Endothelial cell of umbilical vein (primary cell): ENCODE measurements around the gene DCP2. TPM values are rescaled to one million over a fixed set of nuclear protein-coding genes. Genes with fewer than 3 reads are reported as not detected.

Experiments used
- BruUV-seq: library from RNA; stranded (reverse); fragments of 400-500 nt; replicated peaks from 2 replicates; lab custom pipeline; 2021; lab: Mats Ljungman, UMichigan
- CTCF ChIA-PET: fragments of 300-600, 350-600 bp; sonication (Branson Sonifier 250); formaldehyde crosslinking; loops from one replicate; lab custom pipeline; 2021; ENCODE audit warnings: antibody characterized with exemption, inconsistent platforms; lab: Charles Lee
- POLR2A ChIA-PET: fragments of 300-600, 350-600 bp; sonication (Branson Sonifier 250); formaldehyde crosslinking; loops from one replicate; lab custom pipeline; 2021; ENCODE audit warnings: antibody characterized with exemption, inconsistent platforms; lab: Charles Lee
- DNase-seq: peaks from one replicate; pipeline ENCODE4 v3.0.0-alpha.2; 2011; ENCODE audit warnings: low read depth, low spot score
- FAIRE-seq: peaks from 2 replicates; lab custom pipeline; 2011; peaks lifted over from hg19 to GRCh38; lab: Jason Lieb, UNC
- H2AFZ ChIP-seq: 2 replicates; pipeline ENCODE4 v1.6.0; 2012; ENCODE audit warnings: low read depth, low read length, control low read depth, inconsistent platforms
- H3K27ac ChIP-seq: 2 replicates; pipeline ENCODE4 v1.5.1; 2011; ENCODE audit warnings: low read depth, mild to moderate bottlenecking, control low read depth, low read length, moderate library complexity; ENCODE audit not compliant: insufficient read depth
- H3K27me3 ChIP-seq, 2 experiments: 2 replicates each; pipeline versions ENCODE4 v1.6.0 to v1.6.1; 2011; ENCODE audit warnings: low read length in 2 of 2, mixed read lengths in 1 of 2; ENCODE audit not compliant: control insufficient read depth in 2 of 2, insufficient read depth in 2 of 2
- H3K36me3 ChIP-seq, 2 experiments: 2 replicates in 1 of 2; 3 replicates in 1 of 2; pipeline ENCODE4 v1.5.1; 2011; ENCODE audit warnings: low read length in 2 of 2, mild to moderate bottlenecking in 1 of 2, moderate library complexity in 1 of 2; ENCODE audit not compliant: control insufficient read depth in 2 of 2, insufficient read depth in 2 of 2; ENCODE audit errors: extremely low read depth in 1 of 2
- H3K4me1 ChIP-seq: 3 replicates; pipeline ENCODE4 v1.5.1; 2011; ENCODE audit warnings: mild to moderate bottlenecking, low read length; ENCODE audit not compliant: control insufficient read depth, insufficient read depth; ENCODE audit errors: extremely low read depth
- H3K4me2 ChIP-seq: 2 replicates; pipeline ENCODE4 v1.6.1; 2011; ENCODE audit warnings: low read length, control low read depth, mixed read lengths; ENCODE audit not compliant: insufficient read depth
- H3K4me3 ChIP-seq, 3 experiments: fragments of 200-600 bp in 1 of 3; sonication (generic), shearing (Covaris generic) in 1 of 3; replicated peaks in 1 of 3; 2 replicates each; pipeline ENCODE4 v1.5.1; 2011 to 2016; ENCODE audit warnings: control low read depth in 3 of 3, low read length in 3 of 3, mild to moderate bottlenecking in 2 of 3, inconsistent platforms in 1 of 3, low read depth in 1 of 3, moderate library complexity in 1 of 3; ENCODE audit not compliant: insufficient read depth in 1 of 3
- H3K79me2 ChIP-seq: 2 replicates; pipeline ENCODE4 v1.6.0; 2012; ENCODE audit warnings: low read length, inconsistent platforms; ENCODE audit not compliant: control insufficient read depth, insufficient read depth
- H3K9ac ChIP-seq: replicated peaks from 2 replicates; pipeline ENCODE3; 2011; ENCODE audit warnings: low read length, control low read depth; ENCODE audit not compliant: insufficient read depth; ENCODE audit errors: extremely low read depth
- H3K9me1 ChIP-seq: replicated peaks from 3 replicates; pipeline ENCODE4 v1.6.0; 2011; ENCODE audit warnings: mild to moderate bottlenecking, low read length; ENCODE audit not compliant: control insufficient read depth, insufficient read depth; ENCODE audit errors: extremely low read depth
- H3K9me3 ChIP-seq: replicated peaks from 2 replicates; pipeline ENCODE4 v1.5.1; 2012; ENCODE audit warnings: low read length, inconsistent platforms; ENCODE audit not compliant: control insufficient read depth, insufficient read depth
- H4K20me1 ChIP-seq: replicated peaks from 2 replicates; pipeline ENCODE3; 2011; ENCODE audit warnings: mild to moderate bottlenecking, low read length; ENCODE audit not compliant: control insufficient read depth, insufficient read depth; ENCODE audit errors: extremely low read depth
- EZH2 ChIP-seq: IDR thresholded peaks from 2 replicates; pipeline ENCODE4 v1.6.1; 2012; ENCODE audit warnings: borderline replicate concordance, low read depth, mild to moderate bottlenecking, moderate library complexity, low read length, inconsistent platforms; ENCODE audit not compliant: severe bottlenecking
- FOS ChIP-seq: IDR thresholded peaks from 2 replicates; pipeline ENCODE4 v1.6.1; 2011; ENCODE audit warnings: mild to moderate bottlenecking, low read length, moderate library complexity, borderline replicate concordance; ENCODE audit not compliant: insufficient read depth
- GATA2 ChIP-seq: IDR thresholded peaks from 2 replicates; pipeline ENCODE4 v1.7.0; 2011; ENCODE audit warnings: low read depth, mild to moderate bottlenecking, moderate library complexity, mixed read lengths, low read length; ENCODE audit not compliant: insufficient read length, insufficient read depth
- JUN ChIP-seq: IDR thresholded peaks from 2 replicates; pipeline ENCODE4 v1.6.1; 2011; ENCODE audit warnings: borderline replicate concordance, low read depth; ENCODE audit not compliant: insufficient read length, insufficient read depth
- MYC ChIP-seq: IDR thresholded peaks from one replicate; pipeline ENCODE4 v1.6.1; 2011; ENCODE audit warnings: mild to moderate bottlenecking, low read depth, low read length
- POLR2A ChIP-seq: IDR thresholded peaks from 2 replicates; pipeline ENCODE4 v1.6.1; 2012; ENCODE audit warnings: low read depth, mild to moderate bottlenecking, control low read depth, low read length
- POLR2AphosphoS5 ChIP-seq: IDR thresholded peaks from 2 replicates; pipeline ENCODE4 v1.6.1; 2012; ENCODE audit warnings: low read depth, mild to moderate bottlenecking, control low read depth, low read length, moderate library complexity; ENCODE audit not compliant: insufficient read depth
- dilution Hi-C: fragments of 300-500 bp; cut with MboI; formaldehyde crosslinking; loops from one replicate; pipeline ENCODE4 v1.15.0; 2019; ENCODE audit warnings: low sequenced_read_pairs; ENCODE audit not compliant: extremely low pct_ligation_motif_present
- intact Hi-C: fragments of 100-400 bp; cut with micrococcal nuclease; formaldehyde crosslinking; loops from one replicate; pipeline ENCODE4 v1.10.0; 2022
- polyA plus RNA-seq, 4 experiments: library from polyadenylated mRNA; depleted of rRNA in 3 of 4; stranded (reverse) in 3 of 4; unstranded in 1 of 4; fragments of >200 nt; gene quantifications; 2 replicates each; pipeline versions ENCODE4 v1.2.1 to v1.2.3, GENCODE V29; 2011 to 2012; ENCODE audit warnings: missing spikeins in 1 of 4
- total RNA-seq: library from RNA; stranded (reverse); gene quantifications from 2 replicates; pipeline ENCODE4 v1.2.3, GENCODE V29; 2021
- TF ChIP-seq, protein P1 (sequence below): IDR thresholded peaks from 2 replicates; pipeline ENCODE4 v1.6.1; 2011; ENCODE audit not compliant: insufficient read depth, insufficient read length
- TF ChIP-seq, protein P2 (sequence below), 2 donors: IDR thresholded peaks; 1 replicate in 1 of 2; 2 replicates in 1 of 2; pipeline ENCODE4 v1.5.1; 2011; ENCODE audit warnings: low read length in 2 of 2, mild to moderate bottlenecking in 2 of 2, moderate library complexity in 2 of 2, control low read depth in 1 of 2, inconsistent platforms in 1 of 2, low read depth in 1 of 2; ENCODE audit not compliant: insufficient read depth in 1 of 2; ENCODE audit errors: extremely low read depth in 1 of 2

The DCP2 gene
- total and polyA plus RNA-seq, 2 donors (not counting 3 experiments of a cell fraction or from before 2014, with no cell fraction given) = 11.3 to 60.0 TPM

DNA sequence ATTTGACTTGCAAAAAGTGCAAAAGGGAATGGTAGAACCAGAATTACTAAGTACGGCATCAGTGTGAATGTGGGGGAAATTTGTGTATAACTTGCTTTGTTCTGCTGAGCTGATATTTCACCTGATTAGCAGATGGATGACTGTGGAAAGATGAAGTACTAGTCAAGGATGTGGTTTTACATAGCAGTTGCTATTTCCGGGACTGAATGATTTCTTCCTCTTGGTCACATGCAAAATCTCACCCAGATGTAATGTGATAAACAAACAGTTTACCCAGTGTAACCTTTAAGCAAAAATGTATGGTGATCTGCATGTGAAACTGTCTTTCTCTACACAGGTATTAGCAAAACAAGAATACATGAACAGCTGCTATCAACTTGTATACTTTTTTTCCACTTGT is 46.1 kb downstream of the DCP2 start:
- no peak for TF ChIP-seq EZH2
- TF ChIP-seq GATA2 = peak; percentile 86
- TF ChIP-seq, protein P1, sequence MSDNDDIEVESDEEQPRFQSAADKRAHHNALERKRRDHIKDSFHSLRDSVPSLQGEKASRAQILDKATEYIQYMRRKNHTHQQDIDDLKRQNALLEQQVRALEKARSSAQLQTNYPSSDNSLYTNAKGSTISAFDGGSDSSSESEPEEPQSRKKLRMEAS = no peak
- TF ChIP-seq POLR2A = peak; percentile 56
- TF ChIP-seq FOS = peak; percentile 27
- TF ChIP-seq, protein P2, sequence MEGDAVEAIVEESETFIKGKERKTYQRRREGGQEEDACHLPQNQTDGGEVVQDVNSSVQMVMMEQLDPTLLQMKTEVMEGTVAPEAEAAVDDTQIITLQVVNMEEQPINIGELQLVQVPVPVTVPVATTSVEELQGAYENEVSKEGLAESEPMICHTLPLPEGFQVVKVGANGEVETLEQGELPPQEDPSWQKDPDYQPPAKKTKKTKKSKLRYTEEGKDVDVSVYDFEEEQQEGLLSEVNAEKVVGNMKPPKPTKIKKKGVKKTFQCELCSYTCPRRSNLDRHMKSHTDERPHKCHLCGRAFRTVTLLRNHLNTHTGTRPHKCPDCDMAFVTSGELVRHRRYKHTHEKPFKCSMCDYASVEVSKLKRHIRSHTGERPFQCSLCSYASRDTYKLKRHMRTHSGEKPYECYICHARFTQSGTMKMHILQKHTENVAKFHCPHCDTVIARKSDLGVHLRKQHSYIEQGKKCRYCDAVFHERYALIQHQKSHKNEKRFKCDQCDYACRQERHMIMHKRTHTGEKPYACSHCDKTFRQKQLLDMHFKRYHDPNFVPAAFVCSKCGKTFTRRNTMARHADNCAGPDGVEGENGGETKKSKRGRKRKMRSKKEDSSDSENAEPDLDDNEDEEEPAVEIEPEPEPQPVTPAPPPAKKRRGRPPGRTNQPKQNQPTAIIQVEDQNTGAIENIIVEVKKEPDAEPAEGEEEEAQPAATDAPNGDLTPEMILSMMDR (IDR thresholded peaks at IDR 0.05; ENCODE audit: extremely low read depth in 1 of 2, insufficient read depth in 1 of 2, low read depth in 1 of 2, low read length in 2 of 2) = no peak
- peak; percentile 65 for TF ChIP-seq POLR2AphosphoS5
- TF ChIP-seq JUN = peak; percentile 27
- TF ChIP-seq MYC = no peak
- H4K20me1 ChIP-seq = no peaks in the 10 kb centered on the region
- no peaks in the 10 kb centered on the region for H3K27me3 ChIP-seq
- peak overlapping the region; percentile 95 for H3K27ac ChIP-seq
- POLR2A ChIA-PET = no interaction called here
- BruUV-seq = no TSS peak
- H3K4me3 ChIP-seq = no peak overlapping the region
- DNase-seq (peak; percentile 59), FAIRE-seq (peak; percentile 76)
- dilution Hi-C loops (no loop called here), intact Hi-C loops (loop anchor here (1.0 kb wide), 1 partner anchor 10 kb away; no protein-coding TSS in a partner anchor)
- no peak overlapping the region for H3K9ac ChIP-seq
- peaks cover 5% of the 10 kb centered on the region for H3K79me2 ChIP-seq
- H3K36me3 ChIP-seq = peaks cover 16 to 17% of the 10 kb centered on the region in 2 experiments
- H3K4me2 ChIP-seq = peak overlapping the region; percentile 76
- no peaks in the 10 kb centered on the region for H3K9me1 ChIP-seq
- no peaks in the 10 kb centered on the region for H3K9me3 ChIP-seq
- CTCF ChIA-PET = interaction anchor here (1.1 to 2.0 kb wide), 3 partner anchors 26 to 488 kb away, joined by 3 to 8 read pairs (median 4); no protein-coding TSS in a partner anchor
- H2AFZ ChIP-seq = no peak overlapping the region
- H3K4me1 ChIP-seq = peaks cover 48% of the 10 kb centered on the region
